GM23338 (cell line): ENCODE measurements around the gene ECPAS. TPM values are rescaled to one million over a fixed set of nuclear protein-coding genes. Genes with fewer than 3 reads are reported as not detected.

Source experiments
- ATAC-seq: fragments of 200-7000 bp; cut with Tn5 transposase; 3 replicates; pipeline ENCODE4 v1.9.1; 2020
- DNase-seq: peaks from one replicate; pipeline ENCODE4 v3.0.0-alpha.2; 2015; ENCODE audit warnings: low spot score
- H2AFZ ChIP-seq: fragments of 200-600 bp; sonication (generic); 2 replicates; pipeline ENCODE4 v1.8.0; 2016; ENCODE audit warnings: antibody characterized with exemption, mild to moderate bottlenecking, moderate library complexity
- H3F3A ChIP-seq: fragments of 200-600 bp; sonication (generic); replicated peaks from 2 replicates; pipeline ENCODE4 v1.8.0; 2017; ENCODE audit warnings: antibody characterized with exemption, mixed run types, low read depth
- H3K27ac ChIP-seq: fragments of 200-600 bp; sonication (generic); 2 replicates; pipeline ENCODE4 v1.6.1; 2016; ENCODE audit warnings: low read depth
- H3K27me3 ChIP-seq: fragments of 200-600 bp; sonication (generic); 2 replicates; pipeline ENCODE4 v1.8.0; 2016; ENCODE audit warnings: mild to moderate bottlenecking, mixed run types, moderate library complexity; ENCODE audit not compliant: insufficient read depth
- H3K36me3 ChIP-seq: fragments of 200-600 bp; sonication (generic); 2 replicates; pipeline ENCODE4 v1.8.0; 2016; ENCODE audit warnings: mild to moderate bottlenecking; ENCODE audit not compliant: insufficient read depth
- H3K4me1 ChIP-seq: fragments of 200-600 bp; sonication (generic); 2 replicates; pipeline ENCODE4 v1.8.0; 2016; ENCODE audit warnings: mild to moderate bottlenecking, moderate library complexity; ENCODE audit not compliant: insufficient read depth
- H3K4me2 ChIP-seq: fragments of 200-600 bp; sonication (generic); 2 replicates; pipeline ENCODE4 v1.7.1; 2017; ENCODE audit warnings: mixed run types
- H3K4me3 ChIP-seq: fragments of 200-600 bp; sonication (generic); 2 replicates; pipeline ENCODE4 v1.6.1; 2016; ENCODE audit warnings: mixed run types
- H3K79me2 ChIP-seq: fragments of 200-600 bp; sonication (generic); replicated peaks from 2 replicates; pipeline ENCODE4 v1.8.0; 2017; ENCODE audit warnings: mild to moderate bottlenecking; ENCODE audit not compliant: insufficient read depth
- H3K9me2 ChIP-seq: fragments of 200-600 bp; sonication (generic); 2 replicates; pipeline ENCODE4 v1.8.0; 2017; ENCODE audit not compliant: insufficient read depth
- H4K20me1 ChIP-seq: fragments of 200-600 bp; sonication (generic); replicated peaks from 2 replicates; pipeline ENCODE4 v1.8.0; 2017; ENCODE audit warnings: mild to moderate bottlenecking; ENCODE audit not compliant: insufficient read depth
- H3K27ac Mint-ChIP-seq: 2 replicates; pipeline ENCODE4 v1.8.0; 2020; ENCODE audit warnings: inconsistent platforms, mild to moderate bottlenecking, moderate library complexity, mixed read lengths
- H3K27me3 Mint-ChIP-seq: 3 replicates; pipeline ENCODE4 v1.8.0; 2022; ENCODE audit warnings: low read depth, mild to moderate bottlenecking, moderate library complexity, mixed read lengths, inconsistent platforms; ENCODE audit not compliant: insufficient read depth, poor library complexity
- H3K36me3 Mint-ChIP-seq: 3 replicates; pipeline ENCODE4 v1.8.0; 2021; ENCODE audit warnings: low read depth, mild to moderate bottlenecking, inconsistent platforms, moderate library complexity, mixed read lengths
- H3K4me1 Mint-ChIP-seq: 3 replicates; pipeline ENCODE4 v1.8.0; 2020; ENCODE audit warnings: mild to moderate bottlenecking, inconsistent platforms, mixed read lengths
- H3K4me3 Mint-ChIP-seq: 3 replicates; pipeline ENCODE4 v1.8.0; 2021; ENCODE audit warnings: moderate library complexity, mild to moderate bottlenecking, inconsistent platforms, mixed read lengths
- H3K9me3 Mint-ChIP-seq: 3 replicates; pipeline ENCODE4 v1.8.0; 2020; ENCODE audit warnings: moderate library complexity, mild to moderate bottlenecking, inconsistent platforms, mixed read lengths
- CREB1 ChIP-seq: fragments of 250-450 bp; sonication (Bioruptor Pico); IDR thresholded peaks from 2 replicates; pipeline ENCODE4 v1.5.0; 2020; ENCODE audit warnings: low read depth, mild to moderate bottlenecking, moderate library complexity
- EZH2 ChIP-seq: fragments of 200-600 bp; sonication (generic); IDR thresholded peaks from one replicate; pipeline ENCODE4 v1.8.0; 2017; ENCODE audit warnings: antibody characterized with exemption, mild to moderate bottlenecking, low read depth; ENCODE audit not compliant: unreplicated experiment
- EZH2phosphoT487 ChIP-seq: fragments of 200-600 bp; sonication (generic); IDR thresholded peaks from one replicate; pipeline ENCODE4 v1.8.1; 2018; ENCODE audit warnings: antibody characterized with exemption; ENCODE audit not compliant: unreplicated experiment
- JUNB ChIP-seq: IDR thresholded peaks from one replicate; pipeline ENCODE4 v1.6.1; 2016; ENCODE audit warnings: antibody characterized with exemption; ENCODE audit not compliant: unreplicated experiment
- NANOG ChIP-seq: IDR thresholded peaks from 2 replicates; pipeline ENCODE4 v1.6.1; 2016; ENCODE audit warnings: antibody characterized with exemption, borderline replicate concordance
- POLR2AphosphoS5 ChIP-seq: IDR thresholded peaks from 2 replicates; pipeline ENCODE4 v1.6.1; 2016; ENCODE audit warnings: antibody characterized with exemption, low read depth
- ZNF331 ChIP-seq: fragments of 250-450 bp; sonication (Bioruptor Pico); IDR thresholded peaks from 2 replicates; pipeline ENCODE4 v1.5.0; 2020; ENCODE audit warnings: low read depth, mild to moderate bottlenecking, moderate library complexity
- polyA plus RNA-seq: library from polyadenylated mRNA; unstranded; fragments of >200 nt; fragmentation: Nextera tagmentation; extraction: Ambion mirVana; gene quantifications from 2 replicates; pipeline ENCODE4 v1.2.1, GENCODE V29; 2016
- total RNA-seq: library from RNA; depleted of rRNA; stranded (reverse); fragments of >200 nt; shearing (Covaris generic); gene quantifications from 2 replicates; pipeline ENCODE4 v1.2.3, GENCODE V29; 2014
- TF ChIP-seq, protein P1 (sequence below): IDR thresholded peaks from one replicate; pipeline ENCODE4 v1.6.1; 2018; ENCODE audit warnings: antibody characterized with exemption; ENCODE audit not compliant: unreplicated experiment
- TF ChIP-seq, protein P2 (sequence below): IDR thresholded peaks from 2 replicates; pipeline ENCODE4 v1.6.1; 2016; ENCODE audit warnings: antibody characterized with exemption
- TF ChIP-seq, protein P3 (sequence below), 2 experiments: fragments of 200-600 bp in 1 of 2; sonication (generic) in 1 of 2; conservative IDR thresholded peaks; 2 replicates each; pipeline versions ENCODE4 v1.5.1 to v1.6.1; 2016 to 2017; ENCODE audit warnings: antibody characterized with exemption in 2 of 2, low read depth in 2 of 2, mild to moderate bottlenecking in 2 of 2, moderate library complexity in 1 of 2
- TF ChIP-seq, protein P4 (sequence below): fragments of 250-450 bp; sonication (Bioruptor Pico); IDR thresholded peaks from 2 replicates; pipeline ENCODE4 v1.5.0; 2020; ENCODE audit warnings: mild to moderate bottlenecking, moderate library complexity

Gene ECPAS
- total and polyA plus RNA-seq, 2 experiments from 2014 or later: 51.4 to 104 TPM

DNA sequence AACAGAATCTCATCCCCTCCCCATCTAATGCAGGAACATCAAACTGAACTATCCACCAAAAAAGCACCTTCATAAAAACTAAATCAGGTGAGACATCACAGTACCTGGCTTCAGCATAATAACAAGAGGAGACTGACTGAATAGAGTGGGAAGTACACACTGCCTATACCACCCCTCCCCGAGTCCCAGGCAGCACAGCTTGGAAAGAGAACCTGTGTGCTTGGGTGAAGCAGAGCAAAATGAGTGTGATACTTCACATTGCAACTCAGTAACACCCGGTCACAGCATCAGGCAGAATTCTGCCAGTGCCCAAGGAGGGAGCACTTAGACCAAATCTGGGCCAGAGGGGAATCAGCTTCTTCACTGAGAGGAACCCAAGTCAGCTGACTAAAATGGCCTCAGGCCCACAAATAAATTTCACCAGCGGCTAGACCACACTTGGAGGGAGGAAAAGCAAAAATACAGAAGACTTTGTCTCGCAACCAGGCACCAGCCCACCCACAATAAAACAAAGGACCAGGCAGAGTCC is 84.9 kb downstream of the ECPAS start (continued):
- TF ChIP-seq EZH2: no peak
- no peak for TF ChIP-seq JUNB
- TF ChIP-seq, protein P1, sequence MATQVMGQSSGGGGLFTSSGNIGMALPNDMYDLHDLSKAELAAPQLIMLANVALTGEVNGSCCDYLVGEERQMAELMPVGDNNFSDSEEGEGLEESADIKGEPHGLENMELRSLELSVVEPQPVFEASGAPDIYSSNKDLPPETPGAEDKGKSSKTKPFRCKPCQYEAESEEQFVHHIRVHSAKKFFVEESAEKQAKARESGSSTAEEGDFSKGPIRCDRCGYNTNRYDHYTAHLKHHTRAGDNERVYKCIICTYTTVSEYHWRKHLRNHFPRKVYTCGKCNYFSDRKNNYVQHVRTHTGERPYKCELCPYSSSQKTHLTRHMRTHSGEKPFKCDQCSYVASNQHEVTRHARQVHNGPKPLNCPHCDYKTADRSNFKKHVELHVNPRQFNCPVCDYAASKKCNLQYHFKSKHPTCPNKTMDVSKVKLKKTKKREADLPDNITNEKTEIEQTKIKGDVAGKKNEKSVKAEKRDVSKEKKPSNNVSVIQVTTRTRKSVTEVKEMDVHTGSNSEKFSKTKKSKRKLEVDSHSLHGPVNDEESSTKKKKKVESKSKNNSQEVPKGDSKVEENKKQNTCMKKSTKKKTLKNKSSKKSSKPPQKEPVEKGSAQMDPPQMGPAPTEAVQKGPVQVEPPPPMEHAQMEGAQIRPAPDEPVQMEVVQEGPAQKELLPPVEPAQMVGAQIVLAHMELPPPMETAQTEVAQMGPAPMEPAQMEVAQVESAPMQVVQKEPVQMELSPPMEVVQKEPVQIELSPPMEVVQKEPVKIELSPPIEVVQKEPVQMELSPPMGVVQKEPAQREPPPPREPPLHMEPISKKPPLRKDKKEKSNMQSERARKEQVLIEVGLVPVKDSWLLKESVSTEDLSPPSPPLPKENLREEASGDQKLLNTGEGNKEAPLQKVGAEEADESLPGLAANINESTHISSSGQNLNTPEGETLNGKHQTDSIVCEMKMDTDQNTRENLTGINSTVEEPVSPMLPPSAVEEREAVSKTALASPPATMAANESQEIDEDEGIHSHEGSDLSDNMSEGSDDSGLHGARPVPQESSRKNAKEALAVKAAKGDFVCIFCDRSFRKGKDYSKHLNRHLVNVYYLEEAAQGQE: no peak

DNA sequence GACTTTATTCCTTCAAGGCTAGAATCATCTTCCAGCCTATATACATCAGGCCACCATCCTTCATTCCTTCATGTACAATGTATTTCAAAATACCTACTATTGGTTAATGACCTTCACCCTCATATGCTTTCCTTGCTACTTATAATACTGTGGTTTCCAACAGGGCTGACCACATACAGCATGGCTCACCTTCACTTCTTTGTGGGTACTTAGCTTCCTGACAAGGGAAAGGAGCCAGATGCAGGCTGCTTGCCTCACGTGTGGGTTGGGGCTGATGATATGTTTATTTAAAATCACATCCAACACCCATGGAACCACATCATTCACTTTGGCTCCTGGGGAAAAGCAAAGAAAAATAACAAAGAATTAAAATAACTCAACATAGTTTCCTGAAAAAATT is 90.2 kb downstream of the ECPAS start:
- no peaks in the 10 kb centered on the region for H3K4me1 Mint-ChIP-seq
- H3K79me2 ChIP-seq: peaks cover 4% of the 10 kb centered on the region; the same call in 1 of the 2 replicates
- no peak overlapping the region for H3K27ac Mint-ChIP-seq
- no peak overlapping the region for H2AFZ ChIP-seq
- H3K36me3 Mint-ChIP-seq: peaks cover 70% of the 10 kb centered on the region
- TF ChIP-seq, protein P2, sequence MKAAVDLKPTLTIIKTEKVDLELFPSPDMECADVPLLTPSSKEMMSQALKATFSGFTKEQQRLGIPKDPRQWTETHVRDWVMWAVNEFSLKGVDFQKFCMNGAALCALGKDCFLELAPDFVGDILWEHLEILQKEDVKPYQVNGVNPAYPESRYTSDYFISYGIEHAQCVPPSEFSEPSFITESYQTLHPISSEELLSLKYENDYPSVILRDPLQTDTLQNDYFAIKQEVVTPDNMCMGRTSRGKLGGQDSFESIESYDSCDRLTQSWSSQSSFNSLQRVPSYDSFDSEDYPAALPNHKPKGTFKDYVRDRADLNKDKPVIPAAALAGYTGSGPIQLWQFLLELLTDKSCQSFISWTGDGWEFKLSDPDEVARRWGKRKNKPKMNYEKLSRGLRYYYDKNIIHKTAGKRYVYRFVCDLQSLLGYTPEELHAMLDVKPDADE: no peak
- TF ChIP-seq JUNB (no peak), EZH2phosphoT487 (no peak), NANOG (no peak), CREB1 (CRISPR knock-in tag) (no peak), ZNF331 (CRISPR knock-in tag) (no peak), POLR2AphosphoS5 (no peak), EZH2 (no peak)
- TF ChIP-seq, protein P3, sequence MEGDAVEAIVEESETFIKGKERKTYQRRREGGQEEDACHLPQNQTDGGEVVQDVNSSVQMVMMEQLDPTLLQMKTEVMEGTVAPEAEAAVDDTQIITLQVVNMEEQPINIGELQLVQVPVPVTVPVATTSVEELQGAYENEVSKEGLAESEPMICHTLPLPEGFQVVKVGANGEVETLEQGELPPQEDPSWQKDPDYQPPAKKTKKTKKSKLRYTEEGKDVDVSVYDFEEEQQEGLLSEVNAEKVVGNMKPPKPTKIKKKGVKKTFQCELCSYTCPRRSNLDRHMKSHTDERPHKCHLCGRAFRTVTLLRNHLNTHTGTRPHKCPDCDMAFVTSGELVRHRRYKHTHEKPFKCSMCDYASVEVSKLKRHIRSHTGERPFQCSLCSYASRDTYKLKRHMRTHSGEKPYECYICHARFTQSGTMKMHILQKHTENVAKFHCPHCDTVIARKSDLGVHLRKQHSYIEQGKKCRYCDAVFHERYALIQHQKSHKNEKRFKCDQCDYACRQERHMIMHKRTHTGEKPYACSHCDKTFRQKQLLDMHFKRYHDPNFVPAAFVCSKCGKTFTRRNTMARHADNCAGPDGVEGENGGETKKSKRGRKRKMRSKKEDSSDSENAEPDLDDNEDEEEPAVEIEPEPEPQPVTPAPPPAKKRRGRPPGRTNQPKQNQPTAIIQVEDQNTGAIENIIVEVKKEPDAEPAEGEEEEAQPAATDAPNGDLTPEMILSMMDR (conservative IDR thresholded peaks at IDR 0.05; ENCODE audit: low read depth in 2 of 2): no peak
- TF ChIP-seq, protein P4, sequence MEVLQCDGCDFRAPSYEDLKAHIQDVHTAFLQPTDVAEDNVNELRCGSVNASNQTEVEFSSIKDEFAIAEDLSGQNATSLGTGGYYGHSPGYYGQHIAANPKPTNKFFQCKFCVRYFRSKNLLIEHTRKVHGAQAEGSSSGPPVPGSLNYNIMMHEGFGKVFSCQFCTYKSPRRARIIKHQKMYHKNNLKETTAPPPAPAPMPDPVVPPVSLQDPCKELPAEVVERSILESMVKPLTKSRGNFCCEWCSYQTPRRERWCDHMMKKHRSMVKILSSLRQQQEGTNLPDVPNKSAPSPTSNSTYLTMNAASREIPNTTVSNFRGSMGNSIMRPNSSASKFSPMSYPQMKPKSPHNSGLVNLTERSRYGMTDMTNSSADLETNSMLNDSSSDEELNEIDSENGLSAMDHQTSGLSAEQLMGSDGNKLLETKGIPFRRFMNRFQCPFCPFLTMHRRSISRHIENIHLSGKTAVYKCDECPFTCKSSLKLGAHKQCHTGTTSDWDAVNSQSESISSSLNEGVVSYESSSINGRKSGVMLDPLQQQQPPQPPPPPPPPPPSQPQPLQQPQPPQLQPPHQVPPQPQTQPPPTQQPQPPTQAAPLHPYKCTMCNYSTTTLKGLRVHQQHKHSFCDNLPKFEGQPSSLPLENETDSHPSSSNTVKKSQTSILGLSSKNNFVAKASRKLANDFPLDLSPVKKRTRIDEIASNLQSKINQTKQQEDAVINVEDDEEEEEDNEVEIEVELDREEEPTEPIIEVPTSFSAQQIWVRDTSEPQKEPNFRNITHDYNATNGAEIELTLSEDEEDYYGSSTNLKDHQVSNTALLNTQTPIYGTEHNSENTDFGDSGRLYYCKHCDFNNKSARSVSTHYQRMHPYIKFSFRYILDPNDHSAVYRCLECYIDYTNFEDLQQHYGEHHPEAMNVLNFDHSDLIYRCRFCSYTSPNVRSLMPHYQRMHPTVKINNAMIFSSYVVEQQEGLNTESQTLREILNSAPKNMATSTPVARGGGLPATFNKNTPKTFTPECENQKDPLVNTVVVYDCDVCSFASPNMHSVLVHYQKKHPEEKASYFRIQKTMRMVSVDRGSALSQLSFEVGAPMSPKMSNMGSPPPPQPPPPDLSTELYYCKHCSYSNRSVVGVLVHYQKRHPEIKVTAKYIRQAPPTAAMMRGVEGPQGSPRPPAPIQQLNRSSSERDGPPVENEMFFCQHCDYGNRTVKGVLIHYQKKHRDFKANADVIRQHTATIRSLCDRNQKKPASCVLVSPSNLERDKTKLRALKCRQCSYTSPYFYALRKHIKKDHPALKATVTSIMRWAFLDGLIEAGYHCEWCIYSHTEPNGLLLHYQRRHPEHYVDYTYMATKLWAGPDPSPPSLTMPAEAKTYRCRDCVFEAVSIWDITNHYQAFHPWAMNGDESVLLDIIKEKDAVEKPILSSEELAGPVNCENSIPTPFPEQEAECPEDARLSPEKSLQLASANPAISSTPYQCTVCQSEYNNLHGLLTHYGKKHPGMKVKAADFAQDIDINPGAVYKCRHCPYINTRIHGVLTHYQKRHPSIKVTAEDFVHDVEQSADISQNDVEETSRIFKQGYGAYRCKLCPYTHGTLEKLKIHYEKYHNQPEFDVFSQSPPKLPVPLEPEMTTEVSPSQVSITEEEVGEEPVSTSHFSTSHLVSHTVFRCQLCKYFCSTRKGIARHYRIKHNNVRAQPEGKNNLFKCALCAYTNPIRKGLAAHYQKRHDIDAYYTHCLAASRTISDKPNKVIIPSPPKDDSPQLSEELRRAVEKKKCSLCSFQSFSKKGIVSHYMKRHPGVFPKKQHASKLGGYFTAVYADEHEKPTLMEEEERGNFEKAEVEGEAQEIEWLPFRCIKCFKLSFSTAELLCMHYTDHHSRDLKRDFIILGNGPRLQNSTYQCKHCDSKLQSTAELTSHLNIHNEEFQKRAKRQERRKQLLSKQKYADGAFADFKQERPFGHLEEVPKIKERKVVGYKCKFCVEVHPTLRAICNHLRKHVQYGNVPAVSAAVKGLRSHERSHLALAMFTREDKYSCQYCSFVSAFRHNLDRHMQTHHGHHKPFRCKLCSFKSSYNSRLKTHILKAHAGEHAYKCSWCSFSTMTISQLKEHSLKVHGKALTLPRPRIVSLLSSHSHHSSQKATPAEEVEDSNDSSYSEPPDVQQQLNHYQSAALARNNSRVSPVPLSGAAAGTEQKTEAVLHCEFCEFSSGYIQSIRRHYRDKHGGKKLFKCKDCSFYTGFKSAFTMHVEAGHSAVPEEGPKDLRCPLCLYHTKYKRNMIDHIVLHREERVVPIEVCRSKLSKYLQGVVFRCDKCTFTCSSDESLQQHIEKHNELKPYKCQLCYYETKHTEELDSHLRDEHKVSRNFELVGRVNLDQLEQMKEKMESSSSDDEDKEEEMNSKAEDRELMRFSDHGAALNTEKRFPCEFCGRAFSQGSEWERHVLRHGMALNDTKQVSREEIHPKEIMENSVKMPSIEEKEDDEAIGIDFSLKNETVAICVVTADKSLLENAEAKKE: no peak
- no peak overlapping the region for H3K4me2 ChIP-seq
- H3K27me3 ChIP-seq: no peaks in the 10 kb centered on the region
- no peak for DNase-seq
- H3K27me3 Mint-ChIP-seq: peaks cover 2% of the 10 kb centered on the region
- H3K27ac ChIP-seq: no peak overlapping the region
- no peaks in the 10 kb centered on the region for H3K9me2 ChIP-seq
- H3F3A ChIP-seq: no peaks in the 10 kb centered on the region
- no peak overlapping the region for H3K4me3 Mint-ChIP-seq
- no peaks in the 10 kb centered on the region; the same call in 1 of the 2 replicates for H4K20me1 ChIP-seq
- ATAC-seq: no peak
- H3K4me1 ChIP-seq: no peaks in the 10 kb centered on the region
- H3K4me3 ChIP-seq: no peak overlapping the region
- no peaks in the 10 kb centered on the region for H3K9me3 Mint-ChIP-seq
- H3K36me3 ChIP-seq: peaks cover 52% of the 10 kb centered on the region
